Adrenal gland (tissue), 12 donors: Measurements from ENCODE around the gene ERBB4. TPM values are rescaled to one million over a fixed set of nuclear protein-coding genes. Genes with fewer than 3 reads are reported as not detected.
"Not testable (repeated sequence)": the region's sequence is repeated elsewhere in the genome, so short reads cannot be mapped to it uniquely, and the experiment has no call there.

Experiments
- DNase-seq, 7 donors: peaks; one replicate each; pipeline ENCODE4 v3.0.0-alpha.2; 2019 to 2020
- H3K27ac ChIP-seq, 5 donors: fragments of 200-600 bp; sonication (generic) in 4 of 5; 1 replicate in 3 of 5; 2 replicates in 2 of 5; pipeline versions ENCODE4 v1.5.1 to v1.8.0; 2016 to 2020; ENCODE audit warnings: mild to moderate bottlenecking in 1 of 5
- H3K27me3 ChIP-seq: fragments of 200-600 bp; 2 replicates; pipeline ENCODE4 v1.8.0; 2021
- H3K36me3 ChIP-seq, 2 donors: fragments of 200-600 bp; replicated peaks in 1 of 2; 1 replicate in 1 of 2; 2 replicates in 1 of 2; pipeline versions ENCODE4 v1.5.1 to v1.8.0; 2018 to 2022
- H3K4me1 ChIP-seq, 2 donors: fragments of 200-600 bp; replicated peaks in 1 of 2; 1 replicate in 1 of 2; 2 replicates in 1 of 2; pipeline versions ENCODE4 v1.5.1 to v1.8.0; 2018 to 2021
- H3K4me3 ChIP-seq, 4 donors: fragments of 200-600 bp; sonication (generic) in 3 of 4; one replicate each; pipeline ENCODE4 v1.5.1; 2016 to 2018
- H3K9me3 ChIP-seq, 3 donors: fragments of 200-600 bp; sonication (generic) in 1 of 3; replicated peaks in 1 of 3; 1 replicate in 2 of 3; 2 replicates in 1 of 3; pipeline versions ENCODE4 v1.5.1 to v1.8.0; 2016 to 2021
- POLR2A ChIP-seq, 2 donors: fragments of 450-650 bp; IDR thresholded peaks; one replicate each; pipeline ENCODE4 v1.6.1; 2017; ENCODE audit warnings: antibody characterized with exemption in 2 of 2, mild to moderate bottlenecking in 2 of 2, moderate library complexity in 1 of 2
- WGBS, 4 donors: extraction: QIAGEN DNeasy Blood & Tissue Kit in 2 of 4; methylation state at CpG; one replicate each; pipeline versions ENCODE4 v1.1.5 to v1.1.7; 2013 to 2017; 5-methylcytosine and 5-hydroxymethylcytosine counted together
- intact Hi-C, 2 donors: fragments of 100-400 bp; cut with DNase I; formaldehyde crosslinking; loops; one replicate each; pipeline versions ENCODE4 v1.14.1 to v1.15.0; 2022 to 2023
- polyA plus RNA-seq, 3 donors: library from polyadenylated mRNA; stranded (reverse); fragments of 200-250 nt in 2 of 3; fragments of 350-450 nt in 1 of 3; fragmentation: Illumina TruSeq in 1 of 3; extraction: RNeasy Lipid Tissue Mini Kit (QIAGEN cat#74804) in 1 of 3; gene quantifications; one replicate each; pipeline ENCODE4 v1.2.3, GENCODE V29; 2013 to 2014
- total RNA-seq, 9 donors: library from RNA; depleted of rRNA in 4 of 9; stranded (reverse); fragments of >200 nt in 4 of 9; fragments of 120-200 nt in 1 of 9; fragmentation: NEBNext Ultra II Directional in 1 of 9; extraction: Animal tissue kit (Norgen Biotek cat#: 25700) in 1 of 9; gene quantifications; one replicate each; pipeline versions ENCODE4 v1.1.0 to v1.2.4, GENCODE V29; 2013 to 2023
- TF ChIP-seq, protein P1 (sequence below), 6 experiments: fragments of 450-650 bp in 4 of 6; fragments of 200-600 bp in 2 of 6; sonication (generic) in 1 of 6; IDR thresholded peaks; 1 replicate in 5 of 6; 2 replicates in 1 of 6; pipeline versions ENCODE4 v1.5.1 to v1.8.0; 2016 to 2021; ENCODE audit warnings: antibody characterized with exemption in 6 of 6, mild to moderate bottlenecking in 2 of 6, moderate library complexity in 1 of 6
- donor health status: healthy with polysubstance abuse.
- donor health status: Bipolar disorder and iron deficiency.
- donor health status: DM: yes; HTN: yes; CAD: no.
- donor health status: DM: no; HTN: no; CAD: no.
- donor health status: DM: no; HTN: no; CAD: no.
- donor health status: DM: yes; HTN: yes; CAD: no.

ERBB4 gene
- total and polyA plus RNA-seq, 12 donors: 0.06 to 2.9 (median 0.49) TPM

DNA sequence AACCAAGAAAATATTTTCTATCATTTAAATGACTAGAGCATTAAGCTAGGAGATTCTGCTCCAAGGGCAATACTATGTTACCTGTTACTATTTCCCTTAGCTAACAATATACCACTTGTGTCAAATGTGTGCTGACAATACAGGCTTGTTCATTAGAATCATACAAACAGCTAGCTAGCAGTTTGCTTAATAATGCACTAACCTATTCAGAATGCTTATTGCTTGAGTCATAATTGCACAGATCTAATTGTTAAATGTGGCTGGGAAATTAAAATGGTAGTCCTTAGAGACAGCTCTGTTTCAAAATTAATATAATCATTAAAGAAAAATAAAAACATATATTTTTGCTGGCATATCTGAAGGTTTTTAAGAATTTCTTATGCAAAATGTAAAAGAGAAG, 344.2 kb downstream of the ERBB4 start:
- TF ChIP-seq POLR2A (IDR thresholded peaks at IDR 0.05): no peak
- TF ChIP-seq, protein P1, sequence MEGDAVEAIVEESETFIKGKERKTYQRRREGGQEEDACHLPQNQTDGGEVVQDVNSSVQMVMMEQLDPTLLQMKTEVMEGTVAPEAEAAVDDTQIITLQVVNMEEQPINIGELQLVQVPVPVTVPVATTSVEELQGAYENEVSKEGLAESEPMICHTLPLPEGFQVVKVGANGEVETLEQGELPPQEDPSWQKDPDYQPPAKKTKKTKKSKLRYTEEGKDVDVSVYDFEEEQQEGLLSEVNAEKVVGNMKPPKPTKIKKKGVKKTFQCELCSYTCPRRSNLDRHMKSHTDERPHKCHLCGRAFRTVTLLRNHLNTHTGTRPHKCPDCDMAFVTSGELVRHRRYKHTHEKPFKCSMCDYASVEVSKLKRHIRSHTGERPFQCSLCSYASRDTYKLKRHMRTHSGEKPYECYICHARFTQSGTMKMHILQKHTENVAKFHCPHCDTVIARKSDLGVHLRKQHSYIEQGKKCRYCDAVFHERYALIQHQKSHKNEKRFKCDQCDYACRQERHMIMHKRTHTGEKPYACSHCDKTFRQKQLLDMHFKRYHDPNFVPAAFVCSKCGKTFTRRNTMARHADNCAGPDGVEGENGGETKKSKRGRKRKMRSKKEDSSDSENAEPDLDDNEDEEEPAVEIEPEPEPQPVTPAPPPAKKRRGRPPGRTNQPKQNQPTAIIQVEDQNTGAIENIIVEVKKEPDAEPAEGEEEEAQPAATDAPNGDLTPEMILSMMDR (IDR thresholded peaks at IDR 0.05): no peak
- intact Hi-C loops: no loop called here
- H3K36me3 ChIP-seq: no peaks in the 10 kb centered on the region
- H3K4me3 ChIP-seq: no peak overlapping the region
- no peaks in the 10 kb centered on the region for H3K4me1 ChIP-seq
- DNase-seq: no peak
- H3K27ac ChIP-seq: no peak overlapping the region
- H3K27me3 ChIP-seq: no peaks in the 10 kb centered on the region
- H3K9me3 ChIP-seq: no peaks in the 10 kb centered on the region

- Histone ChIP-seq H3K9me3 (no peaks in the 10 kb centered on the region), H3K4me1 (no peaks in the 10 kb centered on the region), H3K27me3 (no peaks in the 10 kb centered on the region), H3K4me3 (no peak overlapping the region), H3K27ac (no peak overlapping the region), H3K36me3 (no peaks in the 10 kb centered on the region)
- TF ChIP-seq POLR2A (IDR thresholded peaks at IDR 0.05): no peak
- TF ChIP-seq, protein P1 (IDR thresholded peaks at IDR 0.05): no peak
- 47 to 69% (median 62%) methylated on average over 1 of the region's 1 CpG for WGBS, 4 donors
- DNase-seq: no peak
- intact Hi-C loops: no loop called here
Observed at GRCh38 chr2:212193803-212194202, 344.8 kb downstream of the ERBB4 start.

DNA sequence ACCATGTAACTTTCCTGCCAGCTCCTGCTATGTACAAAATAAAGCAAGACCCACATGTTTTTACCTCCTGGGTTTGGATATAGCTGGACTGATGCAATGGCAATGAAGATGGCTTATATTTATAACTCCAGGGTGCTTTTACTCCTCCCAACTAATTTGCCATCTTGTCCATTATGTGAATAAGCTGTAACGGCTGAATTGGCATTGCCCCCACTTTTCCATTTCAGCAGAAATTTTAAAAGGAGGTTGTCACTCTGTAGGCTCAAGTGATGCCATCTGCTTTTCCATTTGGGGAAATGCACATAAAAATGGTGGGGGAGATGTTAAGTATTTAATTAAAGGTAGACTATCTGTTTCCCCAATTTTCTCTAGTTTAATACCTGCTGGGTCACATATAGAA, 345.5 kb downstream of the ERBB4 start:
- no peaks in the 10 kb centered on the region for H3K36me3 ChIP-seq
- H3K4me1 ChIP-seq: no peaks in the 10 kb centered on the region
- no peak overlapping the region for H3K4me3 ChIP-seq
- TF ChIP-seq, protein P1 (IDR thresholded peaks at IDR 0.05): no peak
- no peak for TF ChIP-seq POLR2A (IDR thresholded peaks at IDR 0.05)
- 60 to 80% (median 77%) methylated on average over 1 of the region's 1 CpG for WGBS, 4 donors
- no peaks in the 10 kb centered on the region for H3K9me3 ChIP-seq
- DNase-seq: no peak
- H3K27ac ChIP-seq: no peak overlapping the region
- intact Hi-C loops: no loop called here
- no peaks in the 10 kb centered on the region for H3K27me3 ChIP-seq

DNA sequence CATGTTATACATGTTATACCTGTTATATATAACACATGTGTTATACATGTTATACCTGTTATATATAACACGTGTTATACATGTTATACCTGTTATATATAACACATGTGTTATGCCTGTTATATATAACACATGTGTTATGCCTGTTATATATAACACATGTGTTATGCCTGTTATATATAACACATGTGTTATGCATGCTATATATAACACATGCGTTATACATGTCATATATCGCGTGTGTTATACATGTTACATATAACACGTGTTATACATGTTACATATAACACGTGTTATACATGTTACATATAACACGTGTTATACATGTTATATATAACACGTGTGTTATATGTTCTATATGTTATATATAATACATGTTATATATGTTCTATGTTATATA, 347.2 kb downstream of the ERBB4 start:
- H3K4me3 ChIP-seq, H3K36me3 ChIP-seq, H3K27me3 ChIP-seq, H3K9me3 ChIP-seq, H3K27ac ChIP-seq, DNase-seq, intact Hi-C loops, H3K4me1 ChIP-seq: not testable (repeated sequence)
- 63 to 82% (median 71%) methylated on average over 8 of the region's 8 CpGs for WGBS, 4 donors

- Histone ChIP-seq H3K4me3 (no peak overlapping the region), H3K27ac (no peak overlapping the region), H3K4me1 (no peaks in the 10 kb centered on the region), H3K36me3 (no peaks in the 10 kb centered on the region), H3K9me3 (no peaks in the 10 kb centered on the region), H3K27me3 (no peaks in the 10 kb centered on the region)
- 60 to 76% (median 67%) methylated on average over 3 of the region's 3 CpGs for WGBS, 4 donors
- TF ChIP-seq POLR2A (IDR thresholded peaks at IDR 0.05): no peak
- TF ChIP-seq, protein P1 (IDR thresholded peaks at IDR 0.05): no peak
- intact Hi-C loops: no loop called here
- DNase-seq: no peak
Observed at GRCh38 chr2:212186166-212186565, 352.4 kb downstream of the ERBB4 start.
